CD4-positive, alpha-beta T cell treated with Interleukin-17A for 1 hour (primary cell): ENCODE data around the gene LCE4A.
"Not testable (repeated sequence)": the region's sequence is repeated elsewhere in the genome, so short reads cannot be mapped to it uniquely, and the experiment has no call there.

Experiments used
- DNase-seq: peaks from one replicate; pipeline ENCODE4 v3.0.0-alpha.2; 2020

Gene LCE4A

GRCh38 chr1:152707860-152708259 is at the start of gene LCE4A:
LCE4A (plus strand) TSS chr1:152708160; CDS start chr1:152709076, 916 bp downstream.
- no peak for DNase-seq

DNA sequence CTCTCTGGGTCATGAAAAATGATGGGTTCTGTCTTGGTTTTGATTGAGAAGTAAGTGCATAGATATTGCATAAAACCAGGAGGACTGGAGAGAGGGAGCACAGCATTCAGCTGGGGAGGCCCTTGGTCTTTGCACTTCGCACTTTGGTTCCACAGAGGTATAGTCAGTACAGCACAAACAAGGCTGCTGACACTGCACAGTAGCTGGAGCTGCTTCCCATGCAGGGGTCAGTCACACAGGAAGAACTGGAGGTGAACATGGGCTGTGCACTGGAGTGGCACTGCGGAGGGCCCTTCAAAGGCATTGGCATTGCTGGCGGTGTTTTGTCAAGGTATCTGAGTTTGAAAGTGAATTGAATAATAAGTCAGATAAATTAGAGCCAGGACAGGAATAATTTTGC is 49.3 kb upstream of the LCE4A start:
- no peak for DNase-seq

- no peak for DNase-seq
Observed at GRCh38 chr1:152663098-152663497, 44.9 kb upstream of the LCE4A start, which contains the start of gene LCE2D. LCE2D (plus strand) TSS chr1:152663380; CDS start chr1:152664106, 726 bp downstream.

DNA sequence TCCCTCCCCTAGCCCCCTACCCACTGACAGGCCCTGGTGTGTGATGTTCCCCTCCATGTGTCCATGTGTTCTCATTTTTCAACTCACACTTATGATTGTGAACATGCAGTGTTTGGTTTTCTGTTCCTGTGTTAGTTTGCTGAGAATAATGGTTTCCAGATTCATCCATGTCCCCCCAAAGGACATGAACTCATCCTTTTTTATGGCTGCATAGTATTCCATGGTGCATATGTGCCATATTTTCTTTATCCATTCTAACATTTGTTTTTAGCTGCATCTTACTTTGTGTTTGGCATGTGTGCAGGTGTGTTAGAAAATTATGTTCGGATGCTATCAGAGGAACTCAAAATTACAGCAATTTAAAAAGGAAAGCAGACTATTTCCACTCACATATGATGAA is 41.8 kb upstream of the LCE4A start:
- not testable (repeated sequence) for DNase-seq

DNA sequence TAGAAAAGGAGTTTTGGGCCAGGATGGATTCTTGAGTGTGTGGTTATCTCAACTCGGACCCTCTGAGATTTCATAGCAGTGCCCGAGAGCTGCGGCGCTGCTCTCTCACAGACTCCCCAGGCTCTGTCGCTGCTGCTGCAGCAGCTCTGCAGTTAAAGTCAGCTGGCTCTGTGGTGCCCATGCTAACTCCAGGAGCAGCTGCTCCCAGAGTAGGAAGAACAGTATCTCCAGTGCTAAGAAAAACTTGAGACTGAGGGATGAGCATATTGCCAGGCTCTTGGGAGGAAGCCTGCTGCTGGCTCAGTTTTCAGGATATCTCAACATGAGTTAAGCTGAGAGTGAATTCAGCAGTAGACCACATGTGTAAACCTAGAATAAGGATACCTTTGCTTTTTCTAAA is 40.3 kb upstream of the LCE4A start:
- no peak for DNase-seq

DNA sequence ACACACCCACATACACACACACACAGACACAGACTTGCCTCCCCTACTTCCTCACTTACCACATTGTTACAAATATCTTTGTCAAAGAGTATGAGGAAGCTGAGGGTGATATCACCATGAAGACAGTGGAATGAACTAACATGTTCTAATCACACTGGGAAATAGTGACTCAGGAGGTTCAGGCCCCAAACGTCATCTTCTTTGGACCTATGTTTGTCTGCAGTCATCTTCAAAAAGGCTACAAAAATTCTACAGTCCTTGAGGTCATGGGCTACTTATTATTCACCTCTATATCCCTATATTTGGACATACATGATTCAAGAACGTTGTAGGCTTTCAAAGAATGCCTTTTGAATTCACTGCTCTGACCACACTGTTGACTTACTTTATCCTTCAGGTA is 34.9 kb upstream of the LCE4A start:
- no peak for DNase-seq

- not testable (repeated sequence) for DNase-seq
Observed at GRCh38 chr1:152674983-152675382, 33.0 kb upstream of the LCE4A start, which contains the start of gene LCE2C. LCE2C (plus strand) TSS chr1:152675279; CDS start chr1:152676016, 737 bp downstream.

GRCh38 chr1:152679459-152679858 is 28.5 kb upstream of the LCE4A start:
- no peak for DNase-seq

- no peak for DNase-seq
Observed at GRCh38 chr1:152681616-152682015, 26.3 kb upstream of the LCE4A start.

GRCh38 chr1:152683846-152684245 is 24.1 kb upstream of the LCE4A start:
- DNase-seq = no peak

GRCh38 chr1:152685823-152686222 is 22.1 kb upstream of the LCE4A start, which contains the start of gene LCE2B:
LCE2B (plus strand) TSS chr1:152686123; CDS start chr1:152686844, 721 bp downstream.
- not testable (repeated sequence) for DNase-seq

DNA sequence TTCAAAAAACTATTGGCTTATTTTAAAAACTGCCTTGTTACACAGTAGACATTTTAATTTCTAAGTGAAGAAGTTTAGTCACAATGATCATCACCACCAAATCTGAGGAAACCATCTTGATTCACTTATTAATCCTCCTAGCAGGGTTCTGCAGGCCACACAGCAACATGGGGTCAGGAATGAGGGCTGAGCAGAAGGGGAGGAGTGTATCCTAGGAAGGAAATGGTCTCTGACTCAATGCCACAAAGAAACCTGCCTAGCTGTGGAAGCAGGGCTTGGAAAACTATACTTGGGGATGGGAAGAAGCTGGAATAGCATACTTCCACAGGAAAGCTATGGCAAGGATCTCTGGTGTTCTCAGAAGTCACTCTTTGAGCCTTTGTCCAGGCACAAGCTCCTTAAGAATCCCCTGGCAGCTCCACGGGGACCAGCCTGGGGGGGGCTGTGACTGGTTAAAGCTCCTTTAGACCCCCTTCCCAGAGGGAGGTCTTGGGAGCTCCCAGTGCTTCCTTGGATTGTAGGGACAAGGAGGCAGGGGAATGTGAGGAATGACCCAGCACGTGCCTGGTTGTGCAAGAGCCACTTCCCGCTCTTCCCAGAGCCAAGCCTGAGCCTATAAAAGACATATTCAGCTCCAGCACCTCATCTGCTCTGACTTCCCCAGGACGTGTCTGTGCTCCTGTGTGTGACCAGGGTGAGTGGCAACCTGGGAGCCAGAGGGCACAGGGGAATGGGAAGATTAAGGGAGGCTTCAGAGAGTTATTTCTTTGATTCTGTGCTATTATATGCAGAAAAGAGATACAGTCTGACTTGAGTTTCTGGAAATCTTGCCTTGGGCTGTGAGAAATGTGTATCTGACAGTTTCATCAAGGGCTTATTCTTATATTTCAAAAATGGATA is 10.0 kb upstream of the LCE4A start, which contains the start of gene LCE2A:
Gene LCE2A (plus strand): TSS at position 645 of the 900 bp plus-strand sequence. CDS start 557 bp downstream, outside the sequence.
- no peak for DNase-seq

GRCh38 chr1:152699746-152700145 is 8.2 kb upstream of the LCE4A start:
- no peak for DNase-seq

DNA sequence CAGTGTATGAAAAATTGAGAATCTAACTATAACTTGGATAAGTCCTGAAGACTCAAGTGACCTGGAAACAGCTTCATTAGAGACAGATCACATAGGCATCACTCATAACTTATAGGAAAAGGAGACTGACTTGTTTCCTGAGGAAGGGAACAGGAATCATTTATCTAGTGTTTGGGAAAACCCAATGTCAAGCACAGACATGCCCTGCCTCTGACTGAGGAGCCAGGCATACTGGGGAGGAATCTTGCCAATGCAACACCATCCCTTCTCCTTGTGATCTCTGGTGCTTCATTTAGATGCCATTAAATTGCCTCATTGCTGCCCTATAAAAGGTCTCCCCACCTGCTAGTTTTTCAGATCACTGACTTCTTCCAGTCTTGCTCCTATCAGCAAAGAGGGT is 10.3 kb downstream of the LCE4A start:
- DNase-seq = no peak

DNA sequence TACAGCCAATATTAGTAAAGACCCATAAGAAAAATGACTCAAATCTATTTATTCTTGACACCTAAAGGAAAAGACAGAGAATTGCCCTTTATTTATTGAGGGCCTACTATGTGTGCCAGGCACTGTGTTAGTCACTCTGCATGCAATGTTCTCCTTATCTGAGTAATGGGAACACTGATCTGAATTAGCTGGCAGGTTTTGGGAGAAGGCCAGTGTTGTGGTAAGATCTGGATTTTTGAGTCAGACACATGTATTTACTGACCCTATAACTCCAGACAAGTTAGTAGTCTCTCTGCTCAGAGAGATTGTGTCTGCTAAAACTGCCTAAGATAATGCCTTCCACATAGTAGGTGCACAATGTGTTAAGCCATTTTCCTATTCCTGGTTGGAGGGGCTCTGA is 17.3 kb downstream of the LCE4A start:
- DNase-seq = no peak

DNA sequence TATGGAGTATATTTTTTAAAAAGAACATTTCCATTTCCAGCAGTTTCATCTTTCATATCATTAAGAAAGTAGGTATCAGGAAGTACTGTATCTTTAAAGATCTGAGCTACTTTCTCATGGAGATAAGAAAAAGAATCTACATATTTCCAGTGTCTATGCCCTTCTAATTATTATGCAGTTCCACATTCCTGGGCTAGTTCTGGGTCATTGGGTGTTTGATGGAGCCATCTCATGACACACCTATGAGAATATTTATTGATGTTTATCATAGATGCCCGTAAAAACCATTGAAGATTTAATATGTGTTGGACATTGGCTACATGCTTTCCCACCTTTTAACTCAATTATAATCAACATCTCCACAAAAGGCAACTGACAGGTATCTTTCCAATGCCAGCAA is 21.0 kb downstream of the LCE4A start:
- no peak for DNase-seq

DNA sequence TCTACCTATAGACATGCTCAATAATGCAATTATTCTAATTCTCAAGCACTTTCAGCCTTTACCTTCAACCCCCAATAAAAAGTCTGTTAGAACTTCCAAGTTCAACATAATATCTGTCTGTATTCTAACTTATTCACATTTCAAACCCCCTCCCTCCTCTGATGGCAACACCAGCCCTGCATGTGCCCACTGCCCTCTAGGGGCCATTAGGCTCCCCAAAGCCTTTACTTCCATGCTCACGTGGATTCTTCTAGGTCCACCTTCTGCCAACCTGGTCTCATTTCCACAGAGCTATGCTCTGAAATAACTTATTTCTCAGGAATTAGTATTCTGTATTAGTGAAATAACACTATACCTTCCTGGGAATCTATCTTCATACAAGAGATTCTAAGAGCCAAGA is 27.7 kb downstream of the LCE4A start:
- no peak for DNase-seq

DNA sequence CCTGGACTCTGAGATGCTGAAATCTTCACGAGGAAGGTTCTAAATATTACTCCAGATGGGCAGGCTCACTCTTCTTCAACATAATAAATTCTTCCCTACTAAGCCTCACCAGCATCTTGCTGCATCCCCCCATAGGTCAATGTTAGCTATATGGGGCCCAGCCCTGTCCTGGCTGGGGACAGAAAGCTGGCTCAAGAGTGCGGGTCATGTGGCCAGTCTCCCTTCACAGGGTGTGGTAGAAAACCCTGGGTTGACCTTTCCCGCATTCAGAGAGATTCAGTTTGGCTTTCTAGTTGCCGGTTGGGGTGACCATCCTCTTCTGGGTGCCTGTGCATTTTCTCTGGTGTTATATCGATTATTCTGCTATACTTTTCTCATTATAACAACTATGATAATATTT is 30.0 kb downstream of the LCE4A start:
- no peak for DNase-seq

DNA sequence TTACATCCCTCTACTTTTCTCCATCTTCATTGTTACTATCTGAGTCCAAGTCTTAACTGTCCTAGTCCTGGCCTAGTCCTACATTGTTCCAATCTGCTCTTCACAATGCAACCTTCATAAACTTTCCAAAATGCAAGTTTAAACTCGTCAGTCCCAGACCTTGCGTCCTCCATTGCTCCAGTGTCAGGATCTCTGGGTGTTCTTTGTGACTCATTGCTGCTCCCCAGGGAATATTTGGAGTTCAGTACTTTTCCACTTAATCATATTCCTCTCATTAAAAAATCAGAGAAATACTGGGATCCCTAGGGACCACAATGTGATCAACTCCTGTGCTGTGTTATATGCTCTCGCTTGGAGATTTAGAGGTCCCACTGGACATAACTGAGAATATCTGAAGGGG is 31.9 kb downstream of the LCE4A start:
- DNase-seq = no peak

DNA sequence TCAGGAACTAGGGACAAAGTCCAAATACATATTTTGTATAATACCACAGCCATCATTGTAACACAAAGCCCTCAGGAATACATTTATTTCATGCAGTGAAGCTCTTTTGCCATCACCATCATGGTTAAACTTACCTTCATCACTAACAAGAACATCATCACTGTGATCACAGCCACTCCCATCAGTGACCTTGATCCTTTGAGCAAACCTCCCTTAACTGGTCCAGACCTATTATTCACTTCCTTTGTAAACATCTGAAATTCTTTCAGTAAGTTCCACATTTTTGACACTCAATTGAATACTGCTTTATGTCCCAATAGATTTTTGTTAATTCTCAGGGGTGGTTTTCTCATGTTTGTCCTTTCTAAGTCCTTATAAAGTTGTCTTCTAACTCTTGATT is 33.7 kb downstream of the LCE4A start:
- no peak for DNase-seq

GRCh38 chr1:152743371-152744145 is 35.6 kb downstream of the LCE4A start:
- no peak for DNase-seq

DNA sequence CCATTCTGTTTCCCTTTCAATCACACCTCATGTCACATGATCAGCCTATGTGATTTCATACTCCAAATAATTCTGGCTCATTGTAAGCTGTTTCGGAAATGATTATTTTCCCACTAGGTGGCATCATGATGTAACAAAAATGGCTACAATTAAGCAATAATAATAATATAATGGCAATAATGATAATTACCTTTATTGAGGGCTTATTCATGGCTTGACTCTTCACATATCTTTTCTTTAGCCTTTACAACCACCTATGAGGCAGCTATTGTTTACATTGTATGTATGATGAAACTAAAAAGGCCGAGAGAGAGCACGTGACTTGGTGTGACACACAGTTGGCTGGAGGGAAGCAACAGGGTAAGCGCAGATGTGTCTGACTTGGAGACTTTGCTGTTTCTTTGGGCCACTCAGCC is 37.3 kb downstream of the LCE4A start:
- no peak for DNase-seq

DNA sequence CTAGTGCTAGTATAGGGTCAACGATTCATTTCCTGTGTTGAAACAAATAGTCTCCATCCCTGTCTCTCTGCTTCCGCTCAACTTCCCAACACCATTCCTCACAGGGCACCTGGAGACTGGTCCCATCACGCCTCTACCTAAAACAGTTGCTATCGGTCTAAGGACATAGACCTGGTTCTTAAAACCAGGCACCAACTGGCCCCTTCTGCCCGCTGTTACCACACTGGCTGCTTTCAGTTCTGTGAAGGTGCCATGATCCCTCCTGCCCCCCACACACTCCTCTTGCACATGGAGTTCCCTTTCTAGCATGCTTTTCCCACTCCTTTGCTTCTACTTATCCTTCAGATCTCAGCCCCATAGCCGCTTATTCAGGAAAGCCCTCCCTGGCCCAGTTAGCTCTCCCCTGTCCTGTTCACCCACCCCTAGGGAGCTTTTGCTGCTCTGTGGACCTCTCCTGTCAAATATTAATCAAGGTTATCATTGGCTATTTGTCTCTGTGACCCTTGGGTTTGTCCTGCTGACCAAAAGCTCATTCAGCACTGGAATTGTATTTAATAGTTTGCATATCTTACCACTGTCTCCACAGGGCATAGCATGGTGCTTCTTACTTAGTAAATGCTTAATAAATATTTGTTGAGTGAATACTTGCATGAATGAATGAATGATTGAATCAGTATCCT is 37.9 kb downstream of the LCE4A start:
- no peak for DNase-seq
